Esophagus muscularis mucosa (tissue), 3 donors: ENCODE results near the gene MRPL54.

Experiments
- POLR2A ChIP-seq: fragments of 450-650 bp; IDR thresholded peaks from one replicate; pipeline ENCODE4 v1.6.1; 2017; ENCODE audit warnings: antibody characterized with exemption, moderate library complexity, mild to moderate bottlenecking, low read depth
- TF ChIP-seq, protein P1 (sequence below), 3 experiments: fragments of 200-600 bp in 2 of 3; fragments of 450-650 bp in 1 of 3; sonication (generic) in 2 of 3; IDR thresholded peaks; one replicate each; pipeline ENCODE4 v1.5.1; 2017 to 2019; ENCODE audit warnings: antibody characterized with exemption in 3 of 3, mild to moderate bottlenecking in 2 of 3, moderate library complexity in 1 of 3

DNA sequence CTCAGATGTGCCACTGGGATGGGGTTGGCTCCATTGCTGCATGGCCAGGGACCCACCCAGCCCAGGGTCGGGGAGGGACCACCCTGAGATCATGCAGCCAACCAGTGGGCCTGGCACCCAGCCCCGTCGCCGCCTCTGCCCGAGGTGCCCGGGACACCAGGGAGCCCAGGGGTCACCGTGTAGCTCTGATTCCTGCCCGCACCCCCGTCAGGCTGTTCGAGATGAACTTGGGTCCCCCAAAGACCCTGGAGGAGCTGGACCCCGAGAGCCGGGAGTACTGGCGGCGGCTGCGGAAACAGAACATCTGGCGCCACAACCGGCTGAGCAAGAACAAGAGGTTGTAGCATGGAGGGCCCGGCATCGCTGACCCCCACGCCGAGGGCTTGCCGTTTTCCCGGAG, 4.6 kb downstream of the MRPL54 start:
- TF ChIP-seq POLR2A: no peak
- TF ChIP-seq, protein P1, sequence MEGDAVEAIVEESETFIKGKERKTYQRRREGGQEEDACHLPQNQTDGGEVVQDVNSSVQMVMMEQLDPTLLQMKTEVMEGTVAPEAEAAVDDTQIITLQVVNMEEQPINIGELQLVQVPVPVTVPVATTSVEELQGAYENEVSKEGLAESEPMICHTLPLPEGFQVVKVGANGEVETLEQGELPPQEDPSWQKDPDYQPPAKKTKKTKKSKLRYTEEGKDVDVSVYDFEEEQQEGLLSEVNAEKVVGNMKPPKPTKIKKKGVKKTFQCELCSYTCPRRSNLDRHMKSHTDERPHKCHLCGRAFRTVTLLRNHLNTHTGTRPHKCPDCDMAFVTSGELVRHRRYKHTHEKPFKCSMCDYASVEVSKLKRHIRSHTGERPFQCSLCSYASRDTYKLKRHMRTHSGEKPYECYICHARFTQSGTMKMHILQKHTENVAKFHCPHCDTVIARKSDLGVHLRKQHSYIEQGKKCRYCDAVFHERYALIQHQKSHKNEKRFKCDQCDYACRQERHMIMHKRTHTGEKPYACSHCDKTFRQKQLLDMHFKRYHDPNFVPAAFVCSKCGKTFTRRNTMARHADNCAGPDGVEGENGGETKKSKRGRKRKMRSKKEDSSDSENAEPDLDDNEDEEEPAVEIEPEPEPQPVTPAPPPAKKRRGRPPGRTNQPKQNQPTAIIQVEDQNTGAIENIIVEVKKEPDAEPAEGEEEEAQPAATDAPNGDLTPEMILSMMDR (IDR thresholded peaks at IDR 0.05): no peak
